Measurements from ENCODE around the gene GLRB.
"Not testable (repeated sequence)": the region's sequence is repeated elsewhere in the genome, so short reads cannot be mapped to it uniquely, and the experiment has no call there.

Gene GLRB

GRCh38 chr4:157075811-157076577 is at the start of gene GLRB:
TSS of gene GLRB (plus strand) at chr4:157076150. CDS start at chr4:157078025, 1,875 bp downstream.
- no peak for DNase-seq (ENCODE audit: low read depth)

DNA sequence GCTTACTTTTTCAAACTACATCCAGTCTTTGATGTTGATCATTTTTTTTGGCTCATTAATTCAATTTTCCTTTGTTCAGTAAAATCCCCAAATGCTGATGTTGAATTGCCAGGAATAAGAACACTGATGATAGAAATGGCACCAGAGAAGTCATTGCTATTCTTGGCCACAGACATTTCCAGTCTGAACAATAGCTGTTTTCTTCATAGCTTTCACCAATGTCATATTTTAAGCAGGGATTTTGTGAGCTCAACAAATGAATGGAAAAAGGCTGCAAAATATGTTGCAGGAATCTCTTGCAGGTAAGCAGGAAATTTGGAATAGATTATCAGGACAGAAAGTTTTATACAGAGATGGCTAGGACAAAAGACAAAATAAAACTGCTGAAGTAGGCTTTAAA is 40.5 kb upstream of the GLRB start:
- DNase-seq (ENCODE audit: low read depth), result no peak

DNA sequence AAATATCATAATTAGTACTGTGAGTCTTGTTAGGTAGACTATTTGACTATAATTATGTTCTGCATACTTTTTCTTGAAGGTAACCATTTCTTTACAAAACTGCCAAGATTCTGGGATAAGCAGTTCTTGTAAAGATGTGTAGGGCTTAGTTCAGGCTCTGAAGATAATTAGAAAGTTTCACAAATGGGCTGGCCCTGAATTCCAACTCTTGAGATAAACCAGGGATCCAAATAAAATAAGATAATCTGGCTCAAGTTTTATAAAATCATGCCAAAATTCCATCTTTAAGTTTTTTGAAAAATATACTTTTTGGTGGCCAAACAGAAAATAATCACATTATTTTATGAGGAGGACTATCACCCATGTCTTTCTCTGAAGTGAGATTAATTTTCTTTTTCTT is 35.5 kb upstream of the GLRB start:
- no peak for DNase-seq (ENCODE audit: low read depth)

DNA sequence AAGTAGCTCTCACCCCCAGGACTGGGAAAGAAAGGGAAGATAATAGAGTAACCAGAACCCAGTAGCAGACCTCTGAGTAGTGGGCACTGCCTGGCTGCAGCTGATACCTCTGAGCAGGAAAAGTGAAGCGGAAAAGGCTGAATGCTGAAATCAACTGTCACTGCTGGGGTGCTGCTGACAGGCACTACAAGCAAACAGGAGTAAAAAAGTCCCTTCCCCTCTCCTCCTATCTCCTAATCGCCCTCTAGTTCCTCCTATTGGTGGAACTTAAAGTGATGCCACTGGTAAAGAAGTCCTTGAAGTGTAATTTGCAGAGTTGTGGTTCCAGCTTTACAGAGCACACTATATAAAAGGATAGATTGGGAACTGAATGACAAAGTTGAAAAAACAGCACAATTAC is 32.8 kb upstream of the GLRB start:
- peak; percentile 85 for DNase-seq (ENCODE audit: low read depth)

GRCh38 chr4:157045507-157046127 is 30.3 kb upstream of the GLRB start:
- DNase-seq (ENCODE audit: low read depth), result no peak

DNA sequence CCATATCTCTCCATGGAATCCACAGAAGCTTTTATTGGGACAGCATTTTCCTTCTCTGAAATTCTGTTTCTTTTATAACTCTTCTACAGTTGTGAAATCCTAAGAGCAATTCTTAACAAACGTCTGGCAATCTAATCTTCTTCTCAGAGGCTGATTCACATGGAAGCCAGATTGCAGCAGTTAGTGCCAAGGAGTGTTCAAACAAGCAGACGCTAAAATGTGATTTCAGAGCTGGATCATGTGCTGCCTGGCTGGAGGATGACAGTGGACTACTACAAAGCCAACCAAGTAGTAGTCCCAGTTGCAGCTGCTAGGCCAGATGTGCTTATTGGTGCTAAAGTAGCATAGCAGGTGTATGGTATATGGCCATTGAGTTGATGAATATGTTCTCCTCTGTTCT is 27.7 kb upstream of the GLRB start:
- no peak for DNase-seq (ENCODE audit: low read depth)

DNA sequence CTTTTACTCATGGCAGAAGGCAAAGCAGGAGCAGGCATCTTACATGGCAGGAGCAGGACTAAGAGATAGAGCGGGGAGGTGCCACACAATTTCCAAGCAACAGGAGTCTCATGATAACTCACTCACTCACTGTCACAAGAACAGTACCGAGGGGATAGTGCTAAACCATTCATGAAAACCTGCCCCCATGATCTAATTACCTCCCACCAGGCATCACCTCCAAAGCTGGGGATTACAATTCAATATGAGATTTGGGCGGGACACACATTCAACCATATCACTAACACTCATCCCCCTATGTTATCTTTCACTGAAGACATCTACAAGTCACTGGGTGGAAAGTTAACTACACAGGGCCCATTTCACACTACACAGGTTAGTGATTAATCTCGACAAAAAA is 25.4 kb upstream of the GLRB start:
- no peak for DNase-seq (ENCODE audit: low read depth)

DNA sequence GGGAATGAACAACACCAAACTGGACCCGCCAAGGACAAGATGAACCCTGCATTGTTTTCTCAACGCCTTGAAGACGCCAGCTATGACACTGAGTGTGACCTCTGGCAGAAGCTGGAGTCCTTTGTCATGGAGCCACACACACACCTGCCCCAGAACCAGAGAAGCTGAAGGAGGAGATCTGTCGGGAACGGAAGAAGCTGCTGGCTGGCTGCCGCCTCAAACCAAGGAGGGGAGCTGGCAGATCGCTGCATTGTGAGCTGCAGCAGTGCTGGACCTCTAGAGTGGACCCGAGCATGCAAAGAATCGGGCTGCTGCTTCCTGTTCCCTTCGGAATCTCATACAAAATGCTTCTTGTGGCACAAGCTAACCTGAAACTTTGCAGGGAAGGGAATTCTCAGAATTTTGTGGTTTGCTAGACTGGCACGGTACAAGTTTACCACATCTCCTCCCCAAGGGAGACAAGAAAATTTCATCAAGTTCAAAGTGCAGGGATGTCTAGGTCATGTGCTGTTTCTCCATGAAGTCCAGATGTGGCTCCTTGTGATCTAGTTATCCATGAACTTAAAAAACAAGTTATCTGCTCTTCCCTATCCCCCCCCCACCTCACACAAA is 23.4 kb upstream of the GLRB start:
- DNase-seq (ENCODE audit: low read depth), result no peak

GRCh38 chr4:157057218-157057617 is 18.7 kb upstream of the GLRB start:
- DNase-seq (ENCODE audit: low read depth), result no peak

GRCh38 chr4:157058899-157059298 is 17.1 kb upstream of the GLRB start:
- DNase-seq (ENCODE audit: low read depth), result not testable (repeated sequence)

GRCh38 chr4:157072002-157072401 is 3.9 kb upstream of the GLRB start:
- DNase-seq (ENCODE audit: low read depth), result no peak

DNA sequence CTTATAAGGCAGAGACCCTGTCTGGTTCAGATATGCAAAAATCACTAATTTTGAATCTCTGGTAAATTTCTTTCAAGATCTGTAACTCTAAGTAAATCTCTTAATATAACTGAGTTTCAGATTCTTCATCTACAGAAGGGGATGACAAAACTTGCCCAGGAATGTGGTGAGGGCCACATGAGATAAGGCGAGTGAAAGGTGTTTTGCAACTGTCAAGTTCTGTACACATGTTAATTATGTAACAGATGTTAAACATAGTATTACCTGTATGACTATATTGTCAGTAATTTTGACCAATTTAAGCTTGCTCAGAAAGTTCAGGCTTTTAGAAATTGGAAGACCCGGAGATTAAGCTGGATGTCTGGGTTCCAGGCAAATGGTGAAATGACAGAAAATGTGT is 549 bp upstream of the GLRB start:
- no peak for DNase-seq (ENCODE audit: low read depth)

- DNase-seq (ENCODE audit: low read depth), result no peak
Observed at GRCh38 chr4:157076578-157076947, 613 bp downstream of the GLRB start.

DNA sequence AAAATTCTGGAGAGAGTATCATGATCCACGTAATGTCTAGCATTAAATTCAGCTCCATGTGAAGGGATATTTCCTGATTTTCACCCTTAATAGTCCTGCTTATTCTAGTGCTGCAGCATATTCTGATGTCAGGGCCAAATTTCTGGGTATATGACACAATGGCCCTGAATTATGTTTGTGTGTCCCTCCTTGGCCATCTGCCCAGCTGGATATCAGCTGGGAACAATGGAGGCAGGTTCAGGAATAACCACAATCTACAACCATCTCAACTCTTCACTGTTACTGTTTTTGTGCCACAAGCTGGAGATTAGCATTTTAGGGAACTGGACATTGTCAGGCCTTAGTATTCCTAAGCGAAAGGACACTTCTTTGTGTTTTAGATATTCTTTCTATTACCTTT is 3.5 kb downstream of the GLRB start:
- DNase-seq (ENCODE audit: low read depth), result no peak

GRCh38 chr4:157080605-157081004 is 4.7 kb downstream of the GLRB start:
- DNase-seq (ENCODE audit: low read depth), result no peak

DNA sequence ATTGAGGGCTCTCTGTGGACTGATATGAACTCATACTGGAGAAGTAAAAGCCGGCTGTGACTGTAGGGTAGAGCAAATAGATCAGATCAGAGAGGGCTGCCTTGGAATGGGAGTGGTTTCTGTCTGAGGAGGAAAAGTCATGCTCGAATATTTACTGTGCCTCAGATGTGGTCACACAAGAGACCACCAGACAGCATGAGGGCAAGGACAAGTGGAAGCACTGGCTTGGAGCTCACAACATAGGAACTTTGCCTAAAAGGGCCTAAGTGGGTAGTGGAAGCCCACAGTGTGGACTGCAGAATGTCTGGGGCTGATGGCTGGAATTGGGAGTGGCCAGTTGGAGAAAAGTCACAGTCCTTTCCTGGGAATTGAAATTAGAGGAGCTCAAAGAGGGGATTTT is 19.8 kb downstream of the GLRB start:
- no peak for DNase-seq (ENCODE audit: low read depth)

- no peak for DNase-seq (ENCODE audit: low read depth)
Observed at GRCh38 chr4:157096439-157096838, 20.5 kb downstream of the GLRB start.

GRCh38 chr4:157099506-157099905 is 23.6 kb downstream of the GLRB start:
- no peak for DNase-seq (ENCODE audit: low read depth)

- no peak for DNase-seq (ENCODE audit: low read depth)
Observed at GRCh38 chr4:157104541-157104940, 28.6 kb downstream of the GLRB start.

DNA sequence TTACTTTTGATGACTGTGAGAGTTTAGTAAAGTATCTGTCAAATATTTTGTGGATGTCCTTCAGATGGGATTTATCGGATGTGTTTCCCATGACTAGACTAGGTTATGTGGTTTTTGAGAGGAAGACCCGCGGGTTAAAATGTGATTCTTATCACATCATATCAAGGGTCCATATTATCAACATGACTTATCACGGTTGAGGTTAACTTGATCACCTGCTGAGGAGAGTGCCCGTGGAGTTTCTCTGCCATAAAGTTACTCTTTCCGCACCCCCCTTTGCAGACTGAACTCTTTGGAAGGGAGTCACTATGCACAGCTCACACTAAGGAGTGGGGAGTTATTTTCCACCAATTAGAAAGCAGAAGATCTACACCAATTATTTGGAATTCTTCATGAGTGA is 38.7 kb downstream of the GLRB start:
- DNase-seq (ENCODE audit: low read depth), result no peak

DNA sequence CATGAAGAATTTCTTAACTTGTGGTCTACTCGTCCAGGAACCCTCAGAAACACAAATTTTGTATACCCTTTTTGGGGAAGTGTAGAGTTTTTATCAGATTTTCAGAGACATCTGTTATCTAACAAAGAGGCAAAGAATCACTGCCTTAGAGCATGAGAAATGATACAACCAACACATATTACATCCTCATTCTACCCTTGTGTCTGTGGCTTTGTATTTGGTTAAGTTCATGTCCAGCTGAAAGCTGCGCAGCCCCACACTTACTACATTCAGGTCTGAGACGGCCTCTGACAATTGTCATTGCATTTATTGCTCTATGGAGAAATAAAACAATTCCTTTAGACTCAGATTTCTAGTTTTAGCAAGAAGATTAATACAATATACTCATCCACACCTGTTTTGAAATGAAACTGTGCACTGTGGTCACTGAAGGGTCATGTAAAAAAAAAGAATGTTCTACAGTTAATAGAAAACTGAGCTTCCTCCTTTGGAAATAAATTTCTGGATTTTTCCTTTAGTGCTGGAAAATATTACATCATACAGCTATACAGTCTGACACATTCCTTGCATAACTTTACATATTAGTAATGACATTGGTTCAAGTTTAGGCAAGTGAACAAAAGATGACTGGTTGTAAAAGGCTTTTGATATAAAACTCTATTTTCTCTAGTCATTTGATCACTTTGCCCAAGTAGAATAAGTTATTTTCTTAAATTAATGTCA is 39.8 kb downstream of the GLRB start:
- no peak for DNase-seq (ENCODE audit: low read depth)

DNA sequence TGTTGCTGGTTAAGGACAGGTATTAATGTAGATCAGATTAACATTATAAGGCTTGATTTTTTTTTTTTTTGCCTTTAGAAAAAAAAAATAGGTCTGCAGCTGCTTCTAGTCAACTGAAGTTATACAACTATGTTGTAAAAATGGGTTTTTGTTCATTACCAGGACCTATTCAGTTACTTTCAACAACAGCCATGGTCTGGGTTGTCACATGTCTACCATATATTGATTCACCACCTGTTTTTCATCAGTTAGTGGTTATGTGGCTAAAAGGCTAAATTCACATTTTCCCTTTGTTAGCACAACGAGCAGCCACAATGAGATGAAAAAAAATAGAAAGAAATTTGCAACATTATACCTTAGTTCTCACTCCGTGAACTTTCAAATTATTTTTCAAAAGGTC is 45.5 kb downstream of the GLRB start:
- no peak for DNase-seq (ENCODE audit: low read depth)

GRCh38 chr4:157127571-157127970 is 51.6 kb downstream of the GLRB start:
- no peak for DNase-seq (ENCODE audit: low read depth)

Data from CMK (cell line).